HG02885 (cell line): ENCODE data around the gene CACNA2D1.
A peak's percentile ranks its signal among the peaks of the same experiment; 100 is the strongest.

Experiments
- ATAC-seq: cut with Tn5 transposase; IDR thresholded peaks from one replicate; pipeline ENCODE4 v1.9.1; 2021; ENCODE audit warnings: mild to moderate bottlenecking; ENCODE audit not compliant: unreplicated experiment, poor library complexity

The CACNA2D1 gene

GRCh38 chr7:81932936-81933335, 510.6 kb downstream of the CACNA2D1 start:
- ATAC-seq: no peak

GRCh38 chr7:81929386-81929785, 514.2 kb downstream of the CACNA2D1 start:
- no peak for ATAC-seq

GRCh38 chr7:81926154-81926553, 517.4 kb downstream of the CACNA2D1 start:
- ATAC-seq: no peak

GRCh38 chr7:81925530-81925929, 518.0 kb downstream of the CACNA2D1 start:
- ATAC-seq: peak; percentile 92

- peak; percentile 58 for ATAC-seq
These were observed 519.1 kb downstream of the CACNA2D1 start for GRCh38 chr7:81924494-81924893.

- ATAC-seq: no peak
These were observed 524.1 kb downstream of the CACNA2D1 start for GRCh38 chr7:81919494-81919893.

GRCh38 chr7:81908220-81908619, 535.4 kb downstream of the CACNA2D1 start:
- ATAC-seq: no peak

- ATAC-seq: peak; percentile 36
These were observed 540.5 kb downstream of the CACNA2D1 start for GRCh38 chr7:81903115-81903514.

- ATAC-seq: peak; percentile 88
These were observed 541.0 kb downstream of the CACNA2D1 start for GRCh38 chr7:81902536-81902935.
